ENCODE results near the gene EIF4G3.

EIF4G3 gene

GRCh38 chr1:21176586-21177555 lies at the start of gene EIF4G3:
Gene EIF4G3 (minus strand): TSS chr1:21176897. CDS start chr1:21002742, 174,155 bp downstream.
- H3K27ac Mint-ChIP-seq = peak within 1 kb of the TSS; percentile 80 to 97 (median 97)
- peaks cover 6% of the 10 kb centered on the region for H3K36me3 Mint-ChIP-seq (ENCODE audit: low read depth)
- TF ChIP-seq CTCF (IDR thresholded peaks at IDR 0.05; ENCODE audit: unreplicated experiment in 3 of 3) = no peak
- H3K9me3 Mint-ChIP-seq = no peaks in the 10 kb centered on the region
- H3K4me1 Mint-ChIP-seq = peaks cover 23% of the 10 kb centered on the region
- H3K4me3 Mint-ChIP-seq = peak within 1 kb of the TSS; percentile 91 to 94 (median 91)
- no peaks in the 10 kb centered on the region for H3K27me3 Mint-ChIP-seq (ENCODE audit: low read depth)

- no peak overlapping the region for H3K4me3 Mint-ChIP-seq
- peaks cover 26% of the 10 kb centered on the region for H3K36me3 Mint-ChIP-seq (ENCODE audit: low read depth)
- no peaks in the 10 kb centered on the region for H3K27me3 Mint-ChIP-seq (ENCODE audit: low read depth)
- no peak for TF ChIP-seq CTCF (IDR thresholded peaks at IDR 0.05; ENCODE audit: unreplicated experiment in 3 of 3)
- H3K27ac Mint-ChIP-seq = no peak overlapping the region
- H3K9me3 Mint-ChIP-seq = no peaks in the 10 kb centered on the region
- no peaks in the 10 kb centered on the region for H3K4me1 Mint-ChIP-seq
Observed at GRCh38 chr1:21225065-21225464, 48.4 kb upstream of the EIF4G3 start.

GRCh38 chr1:21220815-21221214 lies 44.1 kb upstream of the EIF4G3 start:
- H3K4me1 Mint-ChIP-seq = no peaks in the 10 kb centered on the region
- no peak overlapping the region for H3K4me3 Mint-ChIP-seq
- H3K9me3 Mint-ChIP-seq = no peaks in the 10 kb centered on the region
- H3K36me3 Mint-ChIP-seq (ENCODE audit: low read depth) = peaks cover 20% of the 10 kb centered on the region
- TF ChIP-seq CTCF (IDR thresholded peaks at IDR 0.05; ENCODE audit: unreplicated experiment in 3 of 3) = no peak
- no peak overlapping the region for H3K27ac Mint-ChIP-seq
- H3K27me3 Mint-ChIP-seq (ENCODE audit: low read depth) = no peaks in the 10 kb centered on the region

- peaks cover 14% of the 10 kb centered on the region for H3K36me3 Mint-ChIP-seq (ENCODE audit: low read depth)
- H3K9me3 Mint-ChIP-seq = no peaks in the 10 kb centered on the region
- no peak for TF ChIP-seq CTCF (IDR thresholded peaks at IDR 0.05; ENCODE audit: unreplicated experiment in 3 of 3)
- H3K27me3 Mint-ChIP-seq (ENCODE audit: low read depth) = no peaks in the 10 kb centered on the region
- no peaks in the 10 kb centered on the region for H3K4me1 Mint-ChIP-seq
- H3K4me3 Mint-ChIP-seq = no peak overlapping the region
- H3K27ac Mint-ChIP-seq = no peak overlapping the region
Observed at GRCh38 chr1:21219674-21220073, 43.0 kb upstream of the EIF4G3 start.

- Mint-ChIP-seq H3K27ac (no peak overlapping the region), H3K9me3 (no peaks in the 10 kb centered on the region)
Observed at GRCh38 chr1:21217812-21218596, 41.3 kb upstream of the EIF4G3 start.

More at GRCh38 chr1:21217812-21218596, 41.3 kb upstream of the EIF4G3 start:
- Mint-ChIP-seq H3K36me3 (ENCODE audit: low read depth) (peaks cover 4% of the 10 kb centered on the region), H3K4me1 (no peaks in the 10 kb centered on the region), H3K4me3 (no peak overlapping the region), H3K27me3 (ENCODE audit: low read depth) (no peaks in the 10 kb centered on the region)
- peak in 1 of 3 experiments; percentile 19 for TF ChIP-seq CTCF (IDR thresholded peaks at IDR 0.05; ENCODE audit: unreplicated experiment in 3 of 3)

All from nephron (organoid).